K562 (cell line): ENCODE measurements around the gene MAP3K14.

Source experiments
- CTCF ChIP-seq, 3 experiments: IDR thresholded peaks in 2 of 3; conservative IDR thresholded peaks in 1 of 3; 2 replicates each; pipeline ENCODE4 v1.5.1; 2011 to 2012; ENCODE audit warnings: low read length in 3 of 3, mild to moderate bottlenecking in 3 of 3, control low read depth in 2 of 3, improper control_type of control experiment in 1 of 3, inconsistent platforms in 1 of 3, low read depth in 1 of 3, mixed read lengths in 1 of 3, moderate library complexity in 1 of 3; ENCODE audit not compliant: insufficient read depth in 2 of 3
- MAX ChIP-seq: sonication (generic); formaldehyde crosslinking; IDR thresholded peaks from 2 replicates; pipeline ENCODE4 v1.9.0; 2022; ENCODE audit warnings: mild to moderate bottlenecking, missing genetic modification reagents
- MNT ChIP-seq, 2 experiments: fragments of 450-650 bp; conservative IDR thresholded peaks; 2 replicates each; pipeline ENCODE4 v1.6.1; 2017; ENCODE audit warnings: mild to moderate bottlenecking in 2 of 2, moderate library complexity in 2 of 2
- POLR2A ChIP-seq: fragments of 450-650 bp; conservative IDR thresholded peaks from 2 replicates; pipeline ENCODE4 v1.6.1; 2016
- ZNF133 ChIP-seq: fragments of 250-450 bp; sonication (Bioruptor Pico); IDR thresholded peaks from 2 replicates; pipeline ENCODE4 v1.4.0; 2020; ENCODE audit warnings: mild to moderate bottlenecking

GRCh38 chr17:45265821-45266220 lies 51.0 kb downstream of the MAP3K14 start:
- TF ChIP-seq MNT (conservative IDR thresholded peaks at IDR 0.05) (no peak), ZNF133 (CRISPR knock-in tag) (no peak), POLR2A (no peak), CTCF (IDR thresholded peaks at IDR 0.05 in 2 of 3, conservative IDR thresholded peaks at IDR 0.05 in 1 of 3; ENCODE audit: insufficient read depth in 2 of 3, low read depth in 1 of 3, low read length in 3 of 3) (no peak), MAX (CRISPR knock-in tag) (no peak)
